Body of pancreas (tissue), 4 donors: Measurements from ENCODE around the gene QRFPR.

Experiments used
- POLR2A ChIP-seq, 3 donors: fragments of 450-650 bp; IDR thresholded peaks; one replicate each; pipeline ENCODE4 v1.6.1; 2016; ENCODE audit warnings: antibody characterized with exemption in 3 of 3, mild to moderate bottlenecking in 2 of 3
- TF ChIP-seq, protein P1 (sequence below), 7 experiments: fragments of 450-650 bp in 4 of 7; fragments of 200-600 bp in 3 of 7; sonication (generic) in 3 of 7; IDR thresholded peaks; one replicate each; pipeline ENCODE4 v1.5.1; 2016 to 2019; ENCODE audit warnings: antibody characterized with exemption in 7 of 7

DNA sequence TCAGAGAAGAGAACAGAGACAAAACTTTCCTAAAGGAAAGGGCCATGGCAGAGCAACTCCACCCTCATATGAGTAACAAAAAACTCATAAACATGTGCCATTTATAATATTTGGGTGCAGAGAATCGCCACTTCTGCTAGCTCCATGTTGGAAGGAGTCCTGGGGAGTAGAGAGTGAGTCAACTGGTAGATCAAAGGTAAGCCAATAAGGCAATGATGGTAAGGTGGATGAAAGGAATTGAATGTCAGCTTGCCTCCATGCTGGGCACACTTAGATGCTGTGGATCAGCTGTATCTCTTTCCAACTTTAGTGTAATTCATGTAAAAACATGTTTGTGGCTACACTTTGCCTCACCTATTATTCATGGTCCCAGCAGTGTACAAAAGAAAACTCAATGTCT, 4.7 kb downstream of the QRFPR start:
- TF ChIP-seq, protein P1, sequence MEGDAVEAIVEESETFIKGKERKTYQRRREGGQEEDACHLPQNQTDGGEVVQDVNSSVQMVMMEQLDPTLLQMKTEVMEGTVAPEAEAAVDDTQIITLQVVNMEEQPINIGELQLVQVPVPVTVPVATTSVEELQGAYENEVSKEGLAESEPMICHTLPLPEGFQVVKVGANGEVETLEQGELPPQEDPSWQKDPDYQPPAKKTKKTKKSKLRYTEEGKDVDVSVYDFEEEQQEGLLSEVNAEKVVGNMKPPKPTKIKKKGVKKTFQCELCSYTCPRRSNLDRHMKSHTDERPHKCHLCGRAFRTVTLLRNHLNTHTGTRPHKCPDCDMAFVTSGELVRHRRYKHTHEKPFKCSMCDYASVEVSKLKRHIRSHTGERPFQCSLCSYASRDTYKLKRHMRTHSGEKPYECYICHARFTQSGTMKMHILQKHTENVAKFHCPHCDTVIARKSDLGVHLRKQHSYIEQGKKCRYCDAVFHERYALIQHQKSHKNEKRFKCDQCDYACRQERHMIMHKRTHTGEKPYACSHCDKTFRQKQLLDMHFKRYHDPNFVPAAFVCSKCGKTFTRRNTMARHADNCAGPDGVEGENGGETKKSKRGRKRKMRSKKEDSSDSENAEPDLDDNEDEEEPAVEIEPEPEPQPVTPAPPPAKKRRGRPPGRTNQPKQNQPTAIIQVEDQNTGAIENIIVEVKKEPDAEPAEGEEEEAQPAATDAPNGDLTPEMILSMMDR (IDR thresholded peaks at IDR 0.05) = no peak
- TF ChIP-seq POLR2A (IDR thresholded peaks at IDR 0.05) = no peak
